HG02885 (cell line): ENCODE results near the gene KCTD20.

ENCODE experiments used
- ATAC-seq: cut with Tn5 transposase; IDR thresholded peaks from one replicate; pipeline ENCODE4 v1.9.1; 2021; ENCODE audit warnings: mild to moderate bottlenecking; ENCODE audit not compliant: unreplicated experiment, poor library complexity

The KCTD20 gene

GRCh38 chr6:36523936-36524499 lies 81.2 kb downstream of the KCTD20 start:
- ATAC-seq = no peak

- no peak for ATAC-seq
Observed at GRCh38 chr6:36524871-36525270, 82.1 kb downstream of the KCTD20 start.

GRCh38 chr6:36525346-36525745 lies 82.5 kb downstream of the KCTD20 start:
- no peak for ATAC-seq

- ATAC-seq = no peak
Observed at GRCh38 chr6:36526066-36526465, 83.3 kb downstream of the KCTD20 start.

GRCh38 chr6:36533321-36533720 lies 90.5 kb downstream of the KCTD20 start:
- no peak for ATAC-seq

GRCh38 chr6:36536873-36537547 lies 94.2 kb downstream of the KCTD20 start:
- no peak for ATAC-seq

- ATAC-seq = no peak
Observed at GRCh38 chr6:36539814-36540568, 97.2 kb downstream of the KCTD20 start.
